CD4-positive, CD25-positive, alpha-beta regulatory T cell (primary cell): Measurements from ENCODE around the gene COTL1. TPM values are rescaled to one million over a fixed set of nuclear protein-coding genes. Genes with fewer than 3 reads are reported as not detected.
"Not testable (repeated sequence)": the region's sequence is repeated elsewhere in the genome, so short reads cannot be mapped to it uniquely, and the experiment has no call there.

Experiments used
- ATAC-seq, 2 donors: fragments of 150-1000 bp; cut with Tn5 transposase; one replicate each; pipeline ENCODE4 v1.10.0; 2021; ENCODE audit warnings: low read depth in 2 of 2, moderate number of reproducible peaks in 2 of 2, moderate library complexity in 1 of 2
- DNase-seq, 3 donors: peaks; one replicate each; pipeline versions ENCODE4 v3.0.0 to v3.0.0-alpha.2; 2012 to 2022; ENCODE audit warnings: mixed read lengths in 1 of 3
- H3K27ac ChIP-seq: one replicate; pipeline ENCODE4 v1.7.0; 2013; ENCODE audit warnings: mild to moderate bottlenecking, low read length; ENCODE audit not compliant: insufficient read depth, poor library complexity, severe bottlenecking
- H3K27me3 ChIP-seq: one replicate; pipeline ENCODE4 v1.7.0; 2013; ENCODE audit warnings: low read length; ENCODE audit not compliant: control insufficient read depth, insufficient read depth
- H3K36me3 ChIP-seq: one replicate; pipeline ENCODE4 v1.7.0; 2013; ENCODE audit warnings: mild to moderate bottlenecking, low read length, moderate library complexity; ENCODE audit not compliant: control insufficient read depth, insufficient read depth
- H3K4me1 ChIP-seq: 2 replicates; pipeline ENCODE4 v1.7.0; 2013; ENCODE audit warnings: mild to moderate bottlenecking, low read length; ENCODE audit not compliant: insufficient read depth, control insufficient read depth, poor library complexity, severe bottlenecking
- H3K4me3 ChIP-seq: one replicate; pipeline ENCODE4 v1.7.0; 2013; ENCODE audit warnings: low read depth, mild to moderate bottlenecking, low read length, moderate library complexity
- H3K9me3 ChIP-seq, 2 experiments: 1 replicate in 1 of 2; 2 replicates in 1 of 2; pipeline ENCODE4 v1.7.0; 2013; ENCODE audit warnings: low read length in 2 of 2, mild to moderate bottlenecking in 1 of 2, moderate library complexity in 1 of 2; ENCODE audit not compliant: control insufficient read depth in 2 of 2
- H3K27ac Mint-ChIP-seq, 3 donors: one replicate each; pipeline ENCODE4 v1.8.0; 2020 to 2022; ENCODE audit warnings: mild to moderate bottlenecking in 3 of 3, mixed read lengths in 3 of 3, moderate library complexity in 2 of 3
- H3K27me3 Mint-ChIP-seq: one replicate; pipeline ENCODE4 v1.8.0; 2022; ENCODE audit warnings: mild to moderate bottlenecking, mixed read lengths
- H3K36me3 Mint-ChIP-seq: one replicate; pipeline ENCODE4 v1.8.0; 2020; ENCODE audit warnings: mixed read lengths
- H3K4me1 Mint-ChIP-seq, 4 donors: one replicate each; pipeline ENCODE4 v1.8.0; 2020 to 2022; ENCODE audit warnings: mixed read lengths in 4 of 4, mild to moderate bottlenecking in 1 of 4
- H3K4me3 Mint-ChIP-seq, 4 donors: one replicate each; pipeline ENCODE4 v1.8.0; 2020 to 2022; ENCODE audit warnings: mild to moderate bottlenecking in 4 of 4, mixed read lengths in 4 of 4, moderate library complexity in 3 of 4
- H3K9me3 Mint-ChIP-seq, 7 donors: one replicate each; pipeline ENCODE4 v1.8.0; 2020 to 2022; ENCODE audit warnings: mixed read lengths in 7 of 7, mild to moderate bottlenecking in 3 of 7, moderate library complexity in 2 of 7
- polyA plus RNA-seq, 4 donors: library from polyadenylated mRNA; unstranded; fragments of 300-500 nt; fragmentation: Illumina TruSeq; gene quantifications; one replicate each; pipeline ENCODE4 v1.2.3, GENCODE V29; 2021
- total RNA-seq: library from RNA; stranded (reverse); gene quantifications from one replicate; pipeline ENCODE4 v1.2.3, GENCODE V29; 2022

The COTL1 gene
- total and polyA plus RNA-seq, 5 donors from 2014 or later: 353 to 761 (median 475) TPM

DNA sequence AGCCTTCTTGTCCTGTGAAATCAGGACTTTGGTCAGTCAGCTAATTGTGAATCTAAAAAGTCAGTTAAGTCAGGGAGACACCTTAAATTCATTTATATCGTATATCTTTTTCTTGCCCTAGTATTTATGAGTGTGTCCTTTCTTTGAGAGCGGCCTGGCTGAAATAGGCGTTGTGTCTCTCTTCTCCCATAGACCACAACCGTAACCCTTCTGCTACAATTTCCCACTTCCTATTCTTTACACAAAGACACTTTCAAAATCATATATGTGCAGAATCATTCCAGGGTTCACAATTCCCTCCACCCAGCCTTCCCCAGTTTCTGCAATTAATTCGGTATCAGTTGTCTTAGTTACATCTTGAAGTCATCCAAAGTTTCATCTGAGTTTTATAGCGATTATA is 14.0 kb upstream of the COTL1 start:
- peaks cover 2% of the 10 kb centered on the region for H3K27me3 ChIP-seq
- Mint-ChIP-seq H3K9me3 (peaks cover 0 to 1% (median 0%) of the 10 kb centered on the region in 7 donors), H3K27ac (peak overlapping the region in 1 of 3 donors; percentile 3), H3K36me3 (no peaks in the 10 kb centered on the region), H3K27me3 (peaks cover 6% of the 10 kb centered on the region), H3K4me1 (peaks cover 0 to 22% (median 7%) of the 10 kb centered on the region in 4 donors), H3K4me3 (no peak overlapping the region)
- no peaks in the 10 kb centered on the region for H3K36me3 ChIP-seq
- ATAC-seq: no peak
- no peak for DNase-seq
- no peaks in the 10 kb centered on the region for H3K9me3 ChIP-seq
- H3K4me3 ChIP-seq: no peak overlapping the region
- H3K27ac ChIP-seq: no peak overlapping the region
- H3K4me1 ChIP-seq: peaks cover 9% of the 10 kb centered on the region

DNA sequence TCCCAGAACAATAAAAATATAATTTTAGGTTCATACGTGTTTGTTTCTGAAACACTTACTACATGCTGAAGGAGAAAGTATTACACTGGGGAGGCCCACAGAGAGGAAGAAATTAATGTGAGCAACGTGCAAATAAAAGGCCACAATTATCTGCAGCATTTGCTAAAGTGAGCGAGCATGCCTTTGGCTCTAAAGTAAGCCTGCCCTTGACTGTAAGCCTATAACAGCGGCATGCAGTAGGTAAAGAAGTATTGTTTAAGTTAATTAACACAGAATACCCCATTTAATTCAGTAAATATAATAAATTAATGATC is 13.2 kb upstream of the COTL1 start:
- peaks cover 6% of the 10 kb centered on the region for H3K27me3 Mint-ChIP-seq
- Histone ChIP-seq H3K4me1 (peaks cover 9% of the 10 kb centered on the region), H3K4me3 (no peak overlapping the region), H3K27me3 (peaks cover 2% of the 10 kb centered on the region), H3K36me3 (no peaks in the 10 kb centered on the region), H3K9me3 (no peaks in the 10 kb centered on the region), H3K27ac (no peak overlapping the region)
- peaks cover 0 to 22% (median 7%) of the 10 kb centered on the region in 4 donors for H3K4me1 Mint-ChIP-seq
- no peaks in the 10 kb centered on the region for H3K36me3 Mint-ChIP-seq
- peaks cover 0 to 1% (median 0%) of the 10 kb centered on the region in 7 donors for H3K9me3 Mint-ChIP-seq
- H3K27ac Mint-ChIP-seq: peak overlapping the region in 2 of 3 donors; percentile 27 to 83
- H3K4me3 Mint-ChIP-seq: no peak overlapping the region
- DNase-seq: no peak
- ATAC-seq: no peak

DNA sequence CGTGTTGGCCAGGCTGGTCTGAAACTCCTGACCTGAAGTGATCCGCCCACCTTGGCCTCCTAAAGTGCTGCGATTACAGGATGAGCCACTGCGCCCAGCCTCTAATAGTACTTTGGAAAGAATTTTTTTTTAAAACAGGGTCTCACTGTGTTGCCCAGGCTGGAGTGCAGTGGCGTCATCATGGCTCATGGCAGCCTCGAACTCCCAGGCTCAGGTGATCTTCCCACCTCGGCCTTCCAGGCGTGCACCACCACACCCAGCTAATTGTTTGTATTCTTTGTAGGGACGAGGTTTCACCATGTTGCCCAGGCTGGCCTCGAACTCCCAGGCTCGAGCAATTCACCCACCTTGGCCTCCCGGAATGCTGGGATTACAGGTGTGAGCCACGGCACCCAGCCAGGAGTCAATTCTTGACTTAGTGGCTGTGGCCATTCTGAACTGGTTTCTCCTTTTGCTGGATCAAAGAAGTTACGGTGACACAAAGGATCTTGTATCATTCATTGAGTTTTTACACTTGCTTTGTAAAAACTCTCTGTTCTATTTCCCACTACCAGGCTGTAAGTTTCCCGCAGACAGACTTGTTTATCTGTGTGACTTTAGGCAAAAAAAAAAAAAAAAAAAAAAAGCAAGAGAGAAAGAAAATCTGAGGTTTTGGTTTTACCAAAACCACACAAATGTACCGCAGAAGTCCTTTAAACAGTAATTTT is 12.7 kb upstream of the COTL1 start:
- Histone ChIP-seq H3K9me3 (no peaks in the 10 kb centered on the region), H3K27me3 (peaks cover 2% of the 10 kb centered on the region), H3K4me3 (no peak overlapping the region), H3K36me3 (no peaks in the 10 kb centered on the region), H3K27ac (no peak overlapping the region), H3K4me1 (peaks cover 9% of the 10 kb centered on the region)
- peak overlapping the region in 1 of 3 donors; percentile 27 for H3K27ac Mint-ChIP-seq
- H3K4me3 Mint-ChIP-seq: peak overlapping the region in 1 of 4 donors; percentile 7
- no peaks in the 10 kb centered on the region for H3K36me3 Mint-ChIP-seq
- peaks cover 6% of the 10 kb centered on the region for H3K27me3 Mint-ChIP-seq
- H3K9me3 Mint-ChIP-seq: peaks cover 0 to 1% (median 0%) of the 10 kb centered on the region in 7 donors
- H3K4me1 Mint-ChIP-seq: peaks cover 0 to 22% (median 7%) of the 10 kb centered on the region in 4 donors
- DNase-seq (no peak), ATAC-seq (no peak)

DNA sequence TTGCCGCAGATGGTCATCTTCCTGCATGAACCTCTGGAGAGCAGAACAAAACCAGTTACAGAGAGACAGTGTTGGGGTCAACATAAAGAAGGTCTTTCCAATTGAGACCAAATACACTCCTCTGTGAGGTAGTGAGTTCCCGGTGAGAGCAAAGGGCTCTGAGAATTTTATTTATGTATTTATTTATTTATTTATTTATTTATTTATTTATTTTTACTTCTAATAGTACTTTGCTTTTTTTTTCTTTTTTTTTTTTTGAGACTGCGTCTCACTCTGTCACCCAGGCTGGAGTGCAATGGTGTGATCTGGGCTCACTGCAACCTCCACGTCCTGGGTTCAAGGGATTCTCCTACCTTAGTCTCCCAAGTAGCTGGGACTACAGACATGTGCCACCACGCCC is 12.1 kb upstream of the COTL1 start:
- Histone ChIP-seq H3K27me3 (peaks cover 2% of the 10 kb centered on the region), H3K27ac (no peak overlapping the region), H3K9me3 (no peaks in the 10 kb centered on the region), H3K4me1 (peaks cover 9% of the 10 kb centered on the region), H3K4me3 (no peak overlapping the region), H3K36me3 (no peaks in the 10 kb centered on the region)
- DNase-seq (no peak), ATAC-seq (no peak)
- no peak overlapping the region for H3K4me3 Mint-ChIP-seq
- H3K27ac Mint-ChIP-seq: no peak overlapping the region
- H3K36me3 Mint-ChIP-seq: no peaks in the 10 kb centered on the region
- peaks cover 6% of the 10 kb centered on the region for H3K27me3 Mint-ChIP-seq
- peaks cover 0 to 22% (median 7%) of the 10 kb centered on the region in 4 donors for H3K4me1 Mint-ChIP-seq
- H3K9me3 Mint-ChIP-seq: peaks cover 0 to 1% (median 0%) of the 10 kb centered on the region in 7 donors

DNA sequence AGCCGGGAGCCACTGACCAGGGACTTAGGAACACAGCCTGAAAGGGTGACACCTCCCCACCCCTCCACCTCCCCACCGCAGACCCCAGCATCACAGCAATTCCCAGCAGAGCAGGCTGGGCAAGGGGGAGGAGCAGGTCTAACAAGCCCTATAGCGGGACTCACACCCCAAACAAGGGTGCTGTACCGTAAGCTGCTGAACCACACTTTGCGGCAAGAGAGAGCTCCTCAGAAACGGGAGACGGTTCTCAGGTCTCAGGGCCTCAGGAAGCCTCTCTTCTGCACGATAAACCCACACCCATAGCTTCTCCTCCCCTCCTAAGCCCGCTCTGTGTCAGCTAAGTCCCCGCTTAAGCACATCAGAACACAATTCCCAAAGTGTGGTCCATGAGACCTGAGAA is 11.7 kb upstream of the COTL1 start:
- Mint-ChIP-seq H3K27ac (peak overlapping the region in 1 of 3 donors; percentile 41), H3K27me3 (peaks cover 6% of the 10 kb centered on the region), H3K36me3 (no peaks in the 10 kb centered on the region), H3K4me3 (no peak overlapping the region), H3K4me1 (peaks cover 0 to 22% (median 7%) of the 10 kb centered on the region in 4 donors), H3K9me3 (peaks cover 0 to 1% (median 0%) of the 10 kb centered on the region in 7 donors)
- Histone ChIP-seq H3K27me3 (peaks cover 2% of the 10 kb centered on the region), H3K27ac (no peak overlapping the region), H3K36me3 (no peaks in the 10 kb centered on the region), H3K4me3 (no peak overlapping the region), H3K9me3 (no peaks in the 10 kb centered on the region), H3K4me1 (peaks cover 9% of the 10 kb centered on the region)
- no peak for ATAC-seq
- no peak for DNase-seq

DNA sequence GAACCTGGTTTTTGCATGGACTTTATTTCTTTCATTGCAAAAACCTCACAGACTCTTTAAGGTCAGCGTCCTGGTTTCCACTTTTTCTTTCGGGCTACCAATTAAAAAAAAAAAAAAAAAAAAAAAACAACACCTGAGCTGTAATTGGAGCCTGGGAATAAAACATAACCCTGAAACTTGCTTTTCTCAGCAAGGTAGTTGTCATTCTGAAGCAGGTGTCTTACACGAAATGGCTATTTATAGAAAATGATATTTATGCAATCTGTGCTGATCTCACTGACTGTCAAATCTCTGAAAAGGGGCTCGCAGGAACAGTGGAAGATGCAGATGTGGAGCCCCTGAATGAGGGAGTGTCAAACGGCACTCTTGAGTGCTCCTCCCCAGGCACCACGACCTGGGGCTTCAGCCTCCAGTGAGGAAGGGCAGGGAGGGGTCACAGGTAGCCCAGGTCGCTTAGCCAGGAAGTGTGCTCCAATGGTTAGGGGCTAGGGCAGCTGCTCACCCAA is 10.4 kb upstream of the COTL1 start:
- Mint-ChIP-seq H3K27me3 (peaks cover 11% of the 10 kb centered on the region), H3K27ac (no peak overlapping the region), H3K9me3 (peaks cover 0 to 1% (median 0%) of the 10 kb centered on the region in 7 donors), H3K4me3 (no peak overlapping the region), H3K4me1 (peaks cover 0 to 22% (median 7%) of the 10 kb centered on the region in 4 donors), H3K36me3 (no peaks in the 10 kb centered on the region)
- Histone ChIP-seq H3K4me3 (no peak overlapping the region), H3K9me3 (no peaks in the 10 kb centered on the region), H3K4me1 (peaks cover 9% of the 10 kb centered on the region), H3K27ac (no peak overlapping the region), H3K27me3 (peaks cover 2% of the 10 kb centered on the region), H3K36me3 (no peaks in the 10 kb centered on the region)
- DNase-seq (no peak), ATAC-seq (no peak)

DNA sequence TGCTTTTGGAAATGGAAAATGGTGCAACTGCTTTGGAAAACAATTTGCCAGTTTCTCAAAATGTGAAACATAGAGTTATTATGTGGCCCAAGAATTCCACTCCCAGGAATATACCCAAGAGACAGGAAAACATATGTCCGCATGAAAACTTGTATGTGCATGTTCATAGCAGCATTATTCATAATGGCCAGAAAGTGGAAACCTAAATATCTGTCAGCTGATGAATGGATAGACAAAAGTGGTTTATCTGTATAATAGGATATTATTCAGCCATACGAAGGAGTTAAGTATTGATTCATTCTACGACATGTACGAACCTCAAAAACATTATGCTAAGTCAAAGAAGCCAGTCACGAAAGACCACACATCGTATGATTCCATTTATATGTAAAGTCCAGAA is 7.7 kb upstream of the COTL1 start:
- peaks cover 2% of the 10 kb centered on the region for H3K27me3 ChIP-seq
- no peak overlapping the region for H3K4me3 ChIP-seq
- no peaks in the 10 kb centered on the region for H3K9me3 ChIP-seq
- H3K4me3 Mint-ChIP-seq: no peak overlapping the region
- peaks cover 3% of the 10 kb centered on the region for H3K4me1 ChIP-seq
- H3K36me3 ChIP-seq: no peaks in the 10 kb centered on the region
- H3K36me3 Mint-ChIP-seq: no peaks in the 10 kb centered on the region
- peaks cover 0 to 1% (median 0%) of the 10 kb centered on the region in 7 donors for H3K9me3 Mint-ChIP-seq
- no peak for DNase-seq
- peaks cover 10% of the 10 kb centered on the region for H3K27me3 Mint-ChIP-seq
- no peak overlapping the region for H3K27ac Mint-ChIP-seq
- no peak overlapping the region for H3K27ac ChIP-seq
- H3K4me1 Mint-ChIP-seq: peaks cover 6 to 11% (median 8%) of the 10 kb centered on the region in 4 donors
- ATAC-seq: no peak

DNA sequence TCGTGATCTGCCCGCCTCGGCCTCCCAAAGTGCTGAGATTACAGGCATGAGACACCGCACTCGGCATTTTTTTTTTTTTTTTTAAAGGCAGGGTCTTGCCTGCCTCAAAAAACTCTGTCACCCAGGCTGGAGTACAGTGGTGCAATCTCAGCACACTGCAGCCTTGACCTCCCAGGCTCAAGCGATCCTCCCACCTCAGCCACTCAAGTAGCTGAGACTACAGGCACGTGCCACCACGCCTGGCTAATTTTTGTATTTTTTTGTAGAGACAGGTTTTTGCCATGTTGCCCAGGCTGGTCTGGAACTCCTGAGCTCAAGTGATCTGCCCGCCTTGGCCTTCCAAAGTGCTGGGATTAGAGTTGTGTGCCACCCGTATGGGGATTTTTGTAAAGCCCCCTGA is 3.0 kb upstream of the COTL1 start:
- H3K27ac Mint-ChIP-seq: not testable (repeated sequence)

More for the DNA sequence above, 3.0 kb upstream of the COTL1 start:
- ATAC-seq, H3K9me3 ChIP-seq, H3K36me3 ChIP-seq, H3K9me3 Mint-ChIP-seq, H3K36me3 Mint-ChIP-seq, H3K27me3 ChIP-seq, H3K4me3 ChIP-seq, DNase-seq, H3K27ac ChIP-seq: not testable (repeated sequence)
- H3K27me3 Mint-ChIP-seq: peaks cover 17% of the 10 kb centered on the region
- peaks cover 14 to 22% (median 21%) of the 10 kb centered on the region in 4 donors for H3K4me1 Mint-ChIP-seq
- peak overlapping the region in 2 of 4 donors; percentile 12 to 43 for H3K4me3 Mint-ChIP-seq
- peaks cover 15% of the 10 kb centered on the region for H3K4me1 ChIP-seq
